Measurements from ENCODE around the gene OR51A2. TPM values are rescaled to one million over a fixed set of nuclear protein-coding genes. Genes with fewer than 3 reads are reported as not detected.
"Not testable (repeated sequence)": the region's sequence is repeated elsewhere in the genome, so short reads cannot be mapped to it uniquely, and the experiment has no call there.

The OR51A2 gene
- polyA plus RNA-seq (2012; ENCODE audit: low read depth, missing spikeins) = not detected

GRCh38 chr11:4955613-4956012 is at the start of gene OR51A2:
Gene OR51A2, minus strand, starts transcription at chr11:4955713. Its CDS starts 0 bp downstream, at chr11:4955713.
- not testable (repeated sequence) for DNase-seq (ENCODE audit: insufficient read length, low spot score)
- peak; percentile 47 for FAIRE-seq

GRCh38 chr11:5004424-5005274 is 49.1 kb upstream of the OR51A2 start:
- DNase-seq (ENCODE audit: insufficient read length, low spot score) (no peak), FAIRE-seq (no peak)
- no peak for TF ChIP-seq PAX5 (IDR thresholded peaks at IDR 0.05; ENCODE audit: insufficient read depth, low read length, severe bottlenecking)
- TF ChIP-seq POLR2AphosphoS5 (IDR thresholded peaks at IDR 0.05; ENCODE audit: low read depth, low read length) = no peak
- no peak for TF ChIP-seq SPI1 (IDR thresholded peaks at IDR 0.05; ENCODE audit: low read depth, low read length)

GRCh38 chr11:4994551-4994950 is 39.0 kb upstream of the OR51A2 start, which contains the start of gene OR51L1:
Gene OR51L1, plus strand, starts transcription at chr11:4994851. Its CDS starts 4,132 bp downstream, at chr11:4998983.
- no peak for TF ChIP-seq SPI1 (IDR thresholded peaks at IDR 0.05; ENCODE audit: low read depth, low read length)
- TF ChIP-seq POLR2AphosphoS5 (IDR thresholded peaks at IDR 0.05; ENCODE audit: low read depth, low read length) = no peak
- TF ChIP-seq POLR2A (IDR thresholded peaks at IDR 0.05; ENCODE audit: low read depth, low read length) = no peak
- no peak for TF ChIP-seq TAF1 (IDR thresholded peaks at IDR 0.05; ENCODE audit: low read depth, low read length)
- TF ChIP-seq POU2F2 (IDR thresholded peaks at IDR 0.05; ENCODE audit: low read depth, low read length) = no peak
- TF ChIP-seq PAX5 (IDR thresholded peaks at IDR 0.05; ENCODE audit: insufficient read depth, low read length, severe bottlenecking) = no peak
- no peak for FAIRE-seq

GRCh38 chr11:4991060-4991459 is 35.5 kb upstream of the OR51A2 start:
- DNase-seq (ENCODE audit: insufficient read length, low spot score) (no peak), FAIRE-seq (no peak)
- TF ChIP-seq PAX5 (IDR thresholded peaks at IDR 0.05; ENCODE audit: insufficient read depth, low read length, severe bottlenecking) (no peak), POLR2A (IDR thresholded peaks at IDR 0.05; ENCODE audit: low read depth, low read length) (no peak)

More at GRCh38 chr11:4994551-4994950, 39.0 kb upstream of the OR51A2 start, which contains the start of gene OR51L1:
- no peak for DNase-seq (ENCODE audit: insufficient read length, low spot score)

GRCh38 chr11:4983841-4984240 is 28.3 kb upstream of the OR51A2 start:
- DNase-seq (ENCODE audit: insufficient read length, low spot score) (no peak), FAIRE-seq (no peak)
- no peak for TF ChIP-seq PAX5 (IDR thresholded peaks at IDR 0.05; ENCODE audit: insufficient read depth, low read length, severe bottlenecking)

GRCh38 chr11:4982678-4983077 is 27.2 kb upstream of the OR51A2 start:
- DNase-seq (ENCODE audit: insufficient read length, low spot score) (no peak), FAIRE-seq (no peak)
- TF ChIP-seq PAX5 (IDR thresholded peaks at IDR 0.05; ENCODE audit: insufficient read depth, low read length, severe bottlenecking) = no peak
- TF ChIP-seq SPI1 (IDR thresholded peaks at IDR 0.05; ENCODE audit: low read depth, low read length) = no peak
- TF ChIP-seq POLR2A (IDR thresholded peaks at IDR 0.05; ENCODE audit: low read depth, low read length) = no peak
- TF ChIP-seq POLR2AphosphoS5 (IDR thresholded peaks at IDR 0.05; ENCODE audit: low read depth, low read length) = no peak
- TF ChIP-seq POU2F2 (IDR thresholded peaks at IDR 0.05; ENCODE audit: low read depth, low read length) = no peak
- TF ChIP-seq TAF1 (IDR thresholded peaks at IDR 0.05; ENCODE audit: low read depth, low read length) = no peak

GRCh38 chr11:4979036-4979435 is 23.5 kb upstream of the OR51A2 start:
- no peak for FAIRE-seq

GRCh38 chr11:4975436-4975835 is 19.9 kb upstream of the OR51A2 start:
- DNase-seq (ENCODE audit: insufficient read length, low spot score) = no peak
- TF ChIP-seq TAF1 (IDR thresholded peaks at IDR 0.05; ENCODE audit: low read depth, low read length) = no peak
- no peak for TF ChIP-seq POU2F2 (IDR thresholded peaks at IDR 0.05; ENCODE audit: low read depth, low read length)
- no peak for TF ChIP-seq POLR2A (IDR thresholded peaks at IDR 0.05; ENCODE audit: low read depth, low read length)
- no peak for TF ChIP-seq PAX5 (IDR thresholded peaks at IDR 0.05; ENCODE audit: insufficient read depth, low read length, severe bottlenecking)
- no peak for TF ChIP-seq POLR2AphosphoS5 (IDR thresholded peaks at IDR 0.05; ENCODE audit: low read depth, low read length)
- TF ChIP-seq SPI1 (IDR thresholded peaks at IDR 0.05; ENCODE audit: low read depth, low read length) = no peak
- FAIRE-seq = no peak

More at GRCh38 chr11:4979036-4979435, 23.5 kb upstream of the OR51A2 start:
- no peak for TF ChIP-seq PAX5 (IDR thresholded peaks at IDR 0.05; ENCODE audit: insufficient read depth, low read length, severe bottlenecking)
- no peak for TF ChIP-seq POLR2AphosphoS5 (IDR thresholded peaks at IDR 0.05; ENCODE audit: low read depth, low read length)
- TF ChIP-seq SPI1 (IDR thresholded peaks at IDR 0.05; ENCODE audit: low read depth, low read length) = no peak
- TF ChIP-seq POLR2A (IDR thresholded peaks at IDR 0.05; ENCODE audit: low read depth, low read length) = no peak
- no peak for TF ChIP-seq TAF1 (IDR thresholded peaks at IDR 0.05; ENCODE audit: low read depth, low read length)
- TF ChIP-seq POU2F2 (IDR thresholded peaks at IDR 0.05; ENCODE audit: low read depth, low read length) = no peak
- no peak for DNase-seq (ENCODE audit: insufficient read length, low spot score)

- FAIRE-seq (no peak), DNase-seq (ENCODE audit: insufficient read length, low spot score) (no peak)
These were observed 7.3 kb upstream of the OR51A2 start for GRCh38 chr11:4962816-4963215.

GRCh38 chr11:4960877-4961276 is 5.4 kb upstream of the OR51A2 start:
- FAIRE-seq = no peak
- DNase-seq (ENCODE audit: insufficient read length, low spot score) = no peak
- TF ChIP-seq POLR2A (IDR thresholded peaks at IDR 0.05; ENCODE audit: low read depth, low read length) = no peak
- TF ChIP-seq POU2F2 (IDR thresholded peaks at IDR 0.05; ENCODE audit: low read depth, low read length) = no peak
- TF ChIP-seq PAX5 (IDR thresholded peaks at IDR 0.05; ENCODE audit: insufficient read depth, low read length, severe bottlenecking) = no peak
- no peak for TF ChIP-seq POLR2AphosphoS5 (IDR thresholded peaks at IDR 0.05; ENCODE audit: low read depth, low read length)
- TF ChIP-seq TAF1 (IDR thresholded peaks at IDR 0.05; ENCODE audit: low read depth, low read length) = no peak
- TF ChIP-seq SPI1 (IDR thresholded peaks at IDR 0.05; ENCODE audit: low read depth, low read length) = no peak

More at GRCh38 chr11:4962816-4963215, 7.3 kb upstream of the OR51A2 start:
- TF ChIP-seq POLR2A (IDR thresholded peaks at IDR 0.05; ENCODE audit: low read depth, low read length) = no peak
- TF ChIP-seq PAX5 (IDR thresholded peaks at IDR 0.05; ENCODE audit: insufficient read depth, low read length, severe bottlenecking) = no peak
- no peak for TF ChIP-seq POLR2AphosphoS5 (IDR thresholded peaks at IDR 0.05; ENCODE audit: low read depth, low read length)
- TF ChIP-seq POU2F2 (IDR thresholded peaks at IDR 0.05; ENCODE audit: low read depth, low read length) = no peak
- no peak for TF ChIP-seq TAF1 (IDR thresholded peaks at IDR 0.05; ENCODE audit: low read depth, low read length)
- TF ChIP-seq SPI1 (IDR thresholded peaks at IDR 0.05; ENCODE audit: low read depth, low read length) = no peak

Measured in GM12891 (cell line).